Measurements from ENCODE around the gene USO1.
"Not testable (repeated sequence)": the region's sequence is repeated elsewhere in the genome, so short reads cannot be mapped to it uniquely, and the experiment has no call there.

USO1 gene

GRCh38 chr4:75848171-75848760 lies 123.9 kb downstream of the USO1 start:
- H3K79me2 ChIP-seq (ENCODE audit: insufficient read depth, low read length); H3K27me3 ChIP-seq (ENCODE audit: insufficient read depth, low read length, poor library complexity); H3K27ac ChIP-seq (ENCODE audit: low read length); H3K9ac ChIP-seq (ENCODE audit: low read depth, low read length); H3K4me1 ChIP-seq (ENCODE audit: insufficient read depth, low read length); H4K20me1 ChIP-seq (ENCODE audit: insufficient read depth, low read length); H3K36me3 ChIP-seq (ENCODE audit: insufficient read depth, low read length); H3K4me3 ChIP-seq (ENCODE audit: low read depth in 1 of 2, low read length in 2 of 2); H3K9me3 ChIP-seq (ENCODE audit: insufficient read depth, low read length, severe bottlenecking); H3K4me2 ChIP-seq (ENCODE audit: insufficient read depth, low read length): not testable (repeated sequence)
- 0 out of 2 replicates have a peak overlapping the region, but pooled peaks have one; percentile 34 for H2AFZ ChIP-seq (ENCODE audit: low read depth, low read length)
- DNase-seq (peak; percentile 40), ATAC-seq (ENCODE audit: insufficient read depth, low read depth) (peak; percentile 95)
- TF ChIP-seq CTCF (IDR thresholded peaks at IDR 0.05; ENCODE audit: borderline replicate concordance, extremely low read depth, low read length, poor library complexity, severe bottlenecking), result peak; percentile 64

- H3K27me3 ChIP-seq (ENCODE audit: insufficient read depth, low read length, poor library complexity), result no peaks in the 10 kb centered on the region
- ATAC-seq (ENCODE audit: insufficient read depth, low read depth) (no peak), DNase-seq (no peak)
- H4K20me1 ChIP-seq (ENCODE audit: insufficient read depth, low read length), result no peaks in the 10 kb centered on the region
- H3K9ac ChIP-seq (ENCODE audit: low read depth, low read length), result no peak overlapping the region
- TF ChIP-seq EZH2 (IDR thresholded peaks at IDR 0.05; ENCODE audit: borderline replicate concordance, low read depth, low read length, severe bottlenecking), result no peak
- TF ChIP-seq CTCF (IDR thresholded peaks at IDR 0.05; ENCODE audit: borderline replicate concordance, extremely low read depth, low read length, poor library complexity, severe bottlenecking), result no peak
- no peak overlapping the region for H3K4me3 ChIP-seq (ENCODE audit: low read depth in 1 of 2, low read length in 2 of 2)
- no peaks in the 10 kb centered on the region for H3K79me2 ChIP-seq (ENCODE audit: insufficient read depth, low read length)
- no peak overlapping the region for H3K4me2 ChIP-seq (ENCODE audit: insufficient read depth, low read length)
- H3K36me3 ChIP-seq (ENCODE audit: insufficient read depth, low read length), result no peaks in the 10 kb centered on the region
- H3K27ac ChIP-seq (ENCODE audit: low read length), result no peak overlapping the region
- H3K4me1 ChIP-seq (ENCODE audit: insufficient read depth, low read length), result no peaks in the 10 kb centered on the region
- H2AFZ ChIP-seq (ENCODE audit: low read depth, low read length), result no peak overlapping the region
- H3K9me3 ChIP-seq (ENCODE audit: insufficient read depth, low read length, severe bottlenecking), result no peaks in the 10 kb centered on the region
Observed at GRCh38 chr4:75848891-75849290, 124.5 kb downstream of the USO1 start.

GRCh38 chr4:75849461-75849860 lies 125.1 kb downstream of the USO1 start:
- Histone ChIP-seq H3K4me1 (ENCODE audit: insufficient read depth, low read length) (no peaks in the 10 kb centered on the region), H3K4me2 (ENCODE audit: insufficient read depth, low read length) (no peak overlapping the region), H3K36me3 (ENCODE audit: insufficient read depth, low read length) (no peaks in the 10 kb centered on the region), H3K79me2 (ENCODE audit: insufficient read depth, low read length) (no peaks in the 10 kb centered on the region), H3K9me3 (ENCODE audit: insufficient read depth, low read length, severe bottlenecking) (no peaks in the 10 kb centered on the region), H3K4me3 (ENCODE audit: low read depth in 1 of 2, low read length in 2 of 2) (no peak overlapping the region), H4K20me1 (ENCODE audit: insufficient read depth, low read length) (no peaks in the 10 kb centered on the region), H2AFZ (ENCODE audit: low read depth, low read length) (no peak overlapping the region), H3K27me3 (ENCODE audit: insufficient read depth, low read length, poor library complexity) (no peaks in the 10 kb centered on the region), H3K27ac (ENCODE audit: low read length) (no peak overlapping the region), H3K9ac (ENCODE audit: low read depth, low read length) (no peak overlapping the region)
- ATAC-seq (ENCODE audit: insufficient read depth, low read depth) (peak; percentile 52; the same call in 1 of the 3 replicates), DNase-seq (peak; percentile 24)
- TF ChIP-seq EZH2 (IDR thresholded peaks at IDR 0.05; ENCODE audit: borderline replicate concordance, low read depth, low read length, severe bottlenecking) (no peak), CTCF (IDR thresholded peaks at IDR 0.05; ENCODE audit: borderline replicate concordance, extremely low read depth, low read length, poor library complexity, severe bottlenecking) (no peak)

GRCh38 chr4:75858721-75859120 lies 134.3 kb downstream of the USO1 start:
- H3K36me3 ChIP-seq (ENCODE audit: insufficient read depth, low read length), result no peaks in the 10 kb centered on the region
- H3K4me2 ChIP-seq (ENCODE audit: insufficient read depth, low read length), result no peak overlapping the region
- no peak overlapping the region for H3K27ac ChIP-seq (ENCODE audit: low read length)
- ATAC-seq (ENCODE audit: insufficient read depth, low read depth), result no peak
- H3K4me1 ChIP-seq (ENCODE audit: insufficient read depth, low read length), result no peaks in the 10 kb centered on the region
- no peak overlapping the region for H3K4me3 ChIP-seq (ENCODE audit: low read depth in 1 of 2, low read length in 2 of 2)
- TF ChIP-seq CTCF (IDR thresholded peaks at IDR 0.05; ENCODE audit: borderline replicate concordance, extremely low read depth, low read length, poor library complexity, severe bottlenecking) (no peak), EZH2 (IDR thresholded peaks at IDR 0.05; ENCODE audit: borderline replicate concordance, low read depth, low read length, severe bottlenecking) (no peak)
- no peaks in the 10 kb centered on the region for H4K20me1 ChIP-seq (ENCODE audit: insufficient read depth, low read length)
- H3K9ac ChIP-seq (ENCODE audit: low read depth, low read length), result no peak overlapping the region
- H3K79me2 ChIP-seq (ENCODE audit: insufficient read depth, low read length), result no peaks in the 10 kb centered on the region
- no peak overlapping the region for H2AFZ ChIP-seq (ENCODE audit: low read depth, low read length)
- H3K27me3 ChIP-seq (ENCODE audit: insufficient read depth, low read length, poor library complexity), result no peaks in the 10 kb centered on the region
- DNase-seq, result no peak
- H3K9me3 ChIP-seq (ENCODE audit: insufficient read depth, low read length, severe bottlenecking), result no peaks in the 10 kb centered on the region
